Stimulated activated CD4-positive, alpha-beta T cell treated with anti-CD3 and anti-CD28 coated beads, Interleukin-1b, Interleukin-23, amount 100 ng/mL, for 1 hour (primary cell): ENCODE measurements around the gene COA1.
"Not testable (repeated sequence)": the region's sequence is repeated elsewhere in the genome, so short reads cannot be mapped to it uniquely, and the experiment has no call there.

ENCODE experiments used
- DNase-seq, 2 donors: peaks; one replicate each; pipeline ENCODE4 v3.0.0-alpha.2; 2020; ENCODE audit warnings: low read depth in 2 of 2

Gene COA1

DNA sequence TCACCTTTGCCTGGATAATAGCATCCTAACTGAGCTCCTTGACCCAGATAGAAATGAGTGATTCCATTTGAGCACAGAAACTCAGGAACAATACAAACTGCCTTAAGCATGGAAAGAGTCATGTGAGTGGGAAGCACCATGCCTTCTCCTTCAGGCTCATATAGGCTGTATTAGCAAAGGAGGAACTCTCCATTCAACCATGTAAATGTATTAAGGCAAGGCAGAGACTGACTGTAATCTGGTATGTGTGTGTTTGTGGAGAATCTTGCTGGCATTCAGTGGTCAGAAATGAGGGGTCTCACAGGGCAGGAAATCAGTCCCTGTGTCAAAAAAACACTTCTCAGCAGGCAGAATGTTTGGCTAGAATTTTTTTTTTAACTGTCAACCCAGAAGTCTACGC, 40.2 kb downstream of the COA1 start:
- no peak for DNase-seq

DNA sequence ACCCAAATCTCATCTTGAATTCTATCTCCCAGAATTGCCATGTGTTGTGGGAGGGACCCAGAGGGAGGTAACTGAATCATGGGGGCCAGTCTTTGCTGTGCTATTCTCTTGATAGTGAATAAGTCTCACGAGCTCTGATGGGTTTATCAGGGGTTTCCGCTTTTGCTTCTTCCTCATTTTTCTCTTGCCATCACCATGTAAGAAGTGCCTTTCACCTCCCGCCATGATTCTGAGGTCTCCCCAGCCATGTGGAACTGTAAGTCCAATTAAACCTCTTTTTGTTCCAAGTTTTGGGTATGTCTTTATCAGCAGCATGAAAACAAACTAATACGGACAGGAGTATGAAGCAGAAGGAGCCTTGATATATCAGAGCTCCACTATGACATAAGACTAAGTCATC, 41.5 kb downstream of the COA1 start:
- DNase-seq = not testable (repeated sequence)

DNA sequence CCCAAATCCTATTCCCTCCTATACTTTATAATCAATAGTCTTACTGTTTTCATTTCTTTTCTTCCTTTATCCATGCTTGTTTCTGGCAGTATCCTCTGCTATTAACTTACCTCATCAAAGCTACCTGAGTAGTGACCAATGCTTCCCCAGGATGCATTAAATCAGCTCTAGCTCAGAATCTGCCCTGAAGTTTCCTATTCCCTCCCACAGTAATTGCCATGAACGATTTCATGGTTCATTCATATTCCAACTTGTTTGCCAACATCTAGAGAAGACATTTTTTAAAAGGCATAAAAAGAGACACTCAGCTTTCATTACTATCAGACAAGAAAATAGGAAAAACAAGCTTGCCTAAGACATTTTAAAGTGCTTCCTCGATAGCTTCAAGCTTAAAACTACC, 42.3 kb downstream of the COA1 start:
- no peak for DNase-seq

DNA sequence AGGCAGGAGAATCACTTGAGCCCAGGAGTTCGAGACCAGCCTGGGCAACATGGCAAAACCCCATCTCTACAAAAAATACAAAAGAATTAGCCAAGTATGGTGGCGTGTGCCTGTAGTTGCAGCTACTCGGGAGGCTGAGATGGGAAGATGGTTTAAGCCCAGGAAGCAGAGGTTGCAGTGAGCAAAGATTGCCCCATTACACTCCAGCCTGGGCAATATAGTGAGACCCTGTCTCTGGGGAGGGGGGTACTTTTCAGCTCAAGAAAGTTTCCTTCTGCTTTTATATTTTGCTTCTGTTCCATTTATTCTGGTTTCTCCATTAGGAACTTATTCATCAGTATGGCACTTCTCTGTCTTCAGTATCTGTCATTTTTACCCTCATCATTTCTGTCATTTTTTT, 48.6 kb downstream of the COA1 start:
- DNase-seq = no peak

DNA sequence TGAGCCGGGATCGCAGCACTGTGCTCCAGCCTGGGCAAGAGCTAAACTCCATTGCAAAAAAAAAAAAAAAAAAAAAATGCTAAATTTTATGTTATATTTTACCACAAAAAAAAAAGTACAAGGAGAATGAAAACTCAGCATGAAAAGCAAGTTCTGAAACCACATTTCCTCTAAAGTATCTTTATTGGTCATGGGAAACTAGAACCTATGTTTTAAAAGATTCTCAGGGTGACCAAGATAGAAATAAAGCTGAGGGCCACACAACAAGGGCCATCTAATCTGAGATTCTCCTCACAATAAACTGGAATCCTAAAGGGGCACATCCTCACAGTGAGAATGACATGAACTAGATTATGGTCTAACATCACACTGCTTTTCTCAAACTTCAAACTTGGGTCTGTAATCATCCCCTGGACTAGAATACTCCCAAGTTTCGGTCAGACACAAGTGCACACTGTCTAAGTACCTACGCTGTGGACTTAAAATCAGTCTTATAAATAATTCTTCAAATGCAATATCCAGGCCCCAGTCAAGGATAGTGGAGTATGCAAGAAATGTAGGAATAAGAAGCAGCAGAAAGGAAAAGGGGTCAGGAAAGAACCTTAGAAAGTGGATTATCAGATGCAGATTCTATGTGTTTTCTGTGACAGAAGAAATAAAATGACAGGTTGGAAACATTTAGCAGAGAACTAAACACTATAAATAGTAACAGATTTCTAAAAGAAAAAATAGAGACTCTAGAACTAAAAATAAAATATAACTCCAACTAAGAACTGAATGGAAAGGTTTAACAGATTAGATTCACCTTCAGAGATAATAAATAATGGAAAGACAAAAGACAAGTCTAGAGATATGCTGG, 49.9 kb downstream of the COA1 start:
- no peak for DNase-seq

DNA sequence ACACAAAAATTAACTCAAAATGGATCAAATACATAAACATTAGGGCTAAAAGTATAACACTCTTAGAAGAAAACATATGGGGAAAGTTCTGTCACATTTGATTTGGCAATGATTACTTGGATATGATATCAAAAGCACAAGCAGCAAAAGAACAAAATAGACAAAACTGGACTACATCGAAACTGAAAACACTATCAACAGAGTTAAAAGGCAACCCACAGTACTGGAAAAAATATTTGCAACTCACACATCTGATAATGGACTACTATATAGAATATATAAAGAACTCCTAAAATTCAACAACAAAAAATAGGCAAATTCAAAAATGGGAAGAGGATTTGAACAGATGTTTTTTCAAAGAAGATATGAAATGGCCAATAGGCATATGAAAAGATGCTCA, 51.0 kb downstream of the COA1 start:
- no peak for DNase-seq

DNA sequence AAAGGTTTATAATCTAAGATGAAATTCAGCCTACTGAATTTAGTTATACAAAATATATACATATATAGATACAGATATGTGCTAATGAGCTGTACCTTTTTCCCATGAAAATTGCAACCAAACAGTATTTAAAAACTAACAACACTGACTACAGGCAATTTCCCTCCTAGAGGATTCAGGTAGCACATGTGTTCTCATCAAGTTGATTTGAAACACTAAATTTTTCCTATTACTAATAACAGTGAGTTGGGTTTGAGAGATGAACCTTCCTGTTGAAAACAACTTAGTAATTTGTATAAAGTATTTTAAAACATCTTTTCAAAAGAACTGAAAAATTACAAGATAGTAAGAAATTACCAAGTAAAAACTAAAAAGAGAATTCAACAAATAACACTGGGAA, 51.5 kb downstream of the COA1 start:
- no peak for DNase-seq

DNA sequence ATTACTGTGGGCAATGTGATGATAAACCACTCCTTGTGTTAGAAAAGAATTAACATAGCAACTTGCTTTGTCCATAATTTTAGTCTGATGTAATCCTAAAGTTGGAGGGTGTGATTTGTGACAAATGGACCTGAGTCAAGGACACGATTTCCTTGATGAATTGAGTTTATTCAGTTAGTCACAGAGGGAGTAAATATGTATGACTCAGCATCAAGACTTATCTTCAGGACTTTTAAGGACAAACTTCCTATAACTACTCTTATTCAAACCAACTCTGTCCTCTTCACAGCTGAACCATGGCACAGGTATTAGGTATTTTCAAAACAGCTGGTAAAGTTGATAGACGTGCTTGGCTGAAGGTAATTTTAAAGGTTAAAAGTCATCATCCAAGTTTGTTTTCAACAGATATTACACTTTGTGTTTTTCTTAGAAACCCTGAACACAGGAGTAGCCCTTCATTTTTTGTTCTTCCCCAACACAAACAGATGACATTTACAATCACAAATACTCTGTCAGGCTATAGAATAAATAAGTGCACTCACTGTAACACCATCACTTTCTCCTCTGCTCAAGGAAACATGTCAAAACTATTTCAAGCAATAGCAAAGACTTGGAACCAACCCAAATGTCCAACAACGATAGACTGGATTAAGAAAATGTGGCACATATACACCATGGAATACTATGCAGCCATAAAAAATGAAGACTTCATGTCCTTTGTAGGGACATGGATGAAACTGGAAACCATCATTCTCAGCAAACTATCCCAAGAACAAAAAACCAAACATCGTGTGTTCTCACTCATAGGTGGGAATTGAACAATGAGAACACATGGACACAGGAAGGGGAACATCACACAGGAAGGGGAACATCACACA, 54.5 kb downstream of the COA1 start:
- no peak for DNase-seq

DNA sequence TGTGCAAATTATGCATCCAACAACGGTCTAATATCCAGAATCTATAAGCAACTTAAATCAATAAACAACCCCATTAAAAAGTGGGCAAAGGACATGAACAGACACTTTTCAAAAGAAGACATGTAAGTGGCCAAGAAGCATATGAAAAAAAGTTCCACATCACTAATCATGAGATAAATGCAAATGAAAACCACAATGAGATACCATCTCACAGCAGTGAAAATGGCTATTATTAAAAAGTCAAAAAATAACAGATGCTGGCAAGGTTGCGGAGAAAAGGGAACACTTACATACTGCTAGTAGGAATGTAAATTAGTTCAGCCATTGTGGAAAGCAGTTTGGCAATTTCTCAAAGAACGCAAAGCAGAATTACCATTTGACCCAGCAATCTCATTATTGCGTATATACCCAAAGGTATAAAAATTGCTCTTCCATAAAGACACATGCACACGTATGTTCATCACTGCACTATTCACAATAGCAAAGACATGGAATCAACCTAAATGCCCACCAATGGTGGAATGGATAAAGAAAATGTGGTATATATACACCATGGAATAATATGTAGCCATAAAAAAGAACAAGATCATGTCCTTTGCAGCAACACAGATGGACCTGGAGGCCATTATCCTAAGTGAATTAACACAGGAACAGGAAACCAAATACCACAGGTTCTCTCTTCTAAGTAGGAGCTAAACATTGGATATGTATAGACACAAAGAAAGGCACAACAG, 55.9 kb downstream of the COA1 start:
- DNase-seq = not testable (repeated sequence)

DNA sequence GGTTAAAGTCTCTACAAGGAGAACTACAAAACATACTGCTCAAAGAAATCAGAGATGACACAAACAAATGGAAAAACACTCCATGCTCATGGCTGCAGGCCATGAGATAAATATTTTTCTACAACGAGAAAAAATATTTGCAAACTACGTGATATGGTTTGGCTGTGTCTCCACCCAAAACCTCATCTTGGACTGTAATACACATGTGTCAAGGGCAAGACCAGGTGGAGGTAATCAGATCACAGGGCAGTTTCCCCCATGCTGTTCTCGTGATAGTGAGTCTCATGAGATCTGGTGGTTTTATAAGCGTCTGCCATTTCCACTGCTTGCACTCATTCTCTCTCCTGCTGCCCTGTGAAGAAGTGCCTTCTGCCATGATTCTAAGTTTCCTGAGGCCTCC, 57.8 kb downstream of the COA1 start:
- DNase-seq = no peak

DNA sequence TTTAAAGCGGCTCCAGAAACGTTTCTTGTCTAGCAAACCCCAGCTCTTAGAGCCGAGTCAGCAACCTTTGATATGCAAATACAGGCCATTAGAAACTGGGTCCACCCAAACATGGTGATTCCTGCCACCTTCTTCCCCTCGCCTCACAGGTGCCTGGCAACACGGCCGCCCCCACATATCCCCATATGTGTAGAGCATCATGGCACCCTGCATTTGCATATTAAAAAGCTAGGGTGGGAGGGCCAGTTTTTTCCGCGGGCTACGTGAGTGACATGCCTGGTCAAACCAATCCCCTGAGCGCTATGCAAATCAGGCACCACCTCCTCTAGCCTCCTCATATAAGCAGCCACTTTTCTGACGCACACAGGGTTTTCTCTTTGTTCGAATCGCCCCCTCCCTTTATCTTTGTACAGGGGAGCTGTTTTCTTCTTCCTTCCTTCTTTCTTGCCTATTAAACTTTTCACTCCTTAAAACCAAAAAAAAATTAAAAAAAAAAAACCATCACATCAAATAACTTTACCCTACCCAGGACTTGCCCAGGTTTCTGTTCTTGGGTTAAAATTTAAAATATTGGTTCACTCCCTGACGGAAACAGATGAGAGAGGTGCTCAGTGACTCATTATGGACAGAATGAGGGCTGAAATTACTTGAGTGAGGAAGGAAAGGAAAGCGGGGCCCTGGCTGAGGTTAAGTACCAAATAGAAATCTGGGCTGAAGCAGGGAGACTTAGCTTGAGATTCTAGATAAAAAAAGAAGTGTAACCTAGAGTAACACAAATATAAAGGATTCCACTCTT, 59.8 kb downstream of the COA1 start:
- peak in 1 of 2 donors; percentile 28 for DNase-seq

DNA sequence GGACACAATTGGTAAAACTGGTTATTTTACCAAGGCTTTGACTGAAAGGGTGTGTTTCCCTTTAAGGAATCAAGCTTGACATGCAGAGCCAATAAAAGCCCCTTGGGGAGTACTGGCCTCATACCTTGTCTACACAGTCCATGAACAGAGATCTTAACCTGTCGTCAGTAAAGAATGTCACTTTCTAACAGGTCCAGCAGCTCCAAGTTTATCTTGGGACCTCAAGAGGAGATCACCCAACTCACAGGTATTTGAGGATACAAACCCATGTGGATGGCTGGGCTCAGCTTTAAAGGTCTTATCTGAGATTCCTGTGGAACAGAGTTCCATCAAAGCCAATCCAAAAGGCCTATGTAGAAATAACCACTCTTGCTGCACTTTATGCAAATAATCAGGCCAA, 61.3 kb downstream of the COA1 start:
- DNase-seq = no peak

DNA sequence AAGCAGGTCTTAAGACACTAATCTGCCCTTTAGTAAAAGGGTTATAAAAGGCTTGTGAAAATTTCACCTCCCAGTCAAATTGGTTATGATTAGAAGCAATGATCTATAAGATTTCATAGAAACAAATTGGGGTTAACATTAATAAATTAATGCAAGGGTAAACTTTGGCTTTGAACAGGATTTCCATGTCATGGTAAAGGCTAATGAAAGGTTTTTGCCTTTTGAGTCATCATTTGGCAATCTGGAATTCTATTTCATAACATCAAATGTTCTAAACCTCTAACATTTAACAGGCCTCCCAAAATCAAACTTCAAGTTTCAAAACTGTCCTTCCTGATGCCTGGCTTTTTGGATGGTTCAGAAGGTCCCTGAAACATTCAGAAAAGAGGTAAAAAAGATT, 62.4 kb downstream of the COA1 start:
- no peak for DNase-seq

DNA sequence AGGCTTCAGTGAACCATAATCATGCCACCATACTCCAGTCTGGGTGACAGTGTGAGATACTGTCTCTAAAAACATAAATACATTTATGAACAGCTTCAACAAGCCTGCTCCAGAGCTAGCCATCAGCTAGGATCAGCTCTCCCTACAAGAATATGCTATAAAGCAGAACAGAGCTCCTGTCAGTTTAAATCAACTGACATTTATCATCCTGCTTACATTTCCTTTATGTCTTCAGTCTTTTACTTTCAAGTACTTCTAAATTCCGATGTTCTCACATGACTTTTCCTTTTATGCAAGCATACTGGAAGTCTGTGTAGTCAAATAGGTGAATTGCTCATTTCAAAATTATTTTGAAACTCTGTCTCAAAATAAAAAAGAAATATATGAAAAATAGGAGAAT, 64.6 kb downstream of the COA1 start:
- no peak for DNase-seq

DNA sequence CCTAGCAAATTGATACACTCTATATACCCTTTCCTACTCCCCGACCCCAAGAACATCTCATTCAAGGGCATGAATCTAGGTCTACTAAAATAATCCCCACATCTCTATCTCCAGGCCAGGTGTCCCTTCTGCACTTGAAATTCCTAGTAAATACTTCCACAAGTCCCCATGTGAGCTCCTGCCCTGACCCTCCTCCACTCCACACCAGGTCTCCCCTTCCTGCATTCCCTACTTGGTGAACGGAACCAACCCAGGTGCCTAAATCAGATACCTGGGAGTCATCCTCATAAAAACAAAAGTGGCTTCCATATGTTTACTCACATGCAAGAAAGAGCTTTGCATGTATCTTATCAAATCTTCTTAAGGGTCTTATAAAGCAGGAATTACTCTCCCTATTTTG, 69.2 kb downstream of the COA1 start:
- DNase-seq = no peak

DNA sequence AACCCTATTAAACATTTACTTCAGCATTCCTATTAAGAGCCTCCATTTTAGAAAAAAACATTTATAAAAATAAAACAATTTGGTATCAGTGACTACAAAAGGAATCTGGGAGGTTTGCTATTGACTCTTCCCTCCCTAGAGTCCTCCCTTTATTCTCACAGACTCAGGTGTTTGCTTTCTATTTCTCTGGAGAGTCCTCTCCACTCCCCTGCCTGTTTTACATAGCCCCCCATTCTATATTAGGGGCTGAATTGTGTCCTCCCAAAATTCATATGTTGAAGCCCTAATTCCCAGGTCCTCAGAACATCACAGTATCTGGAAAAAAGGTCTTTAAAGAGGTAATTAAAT, 69.8 kb downstream of the COA1 start:
- no peak for DNase-seq

DNA sequence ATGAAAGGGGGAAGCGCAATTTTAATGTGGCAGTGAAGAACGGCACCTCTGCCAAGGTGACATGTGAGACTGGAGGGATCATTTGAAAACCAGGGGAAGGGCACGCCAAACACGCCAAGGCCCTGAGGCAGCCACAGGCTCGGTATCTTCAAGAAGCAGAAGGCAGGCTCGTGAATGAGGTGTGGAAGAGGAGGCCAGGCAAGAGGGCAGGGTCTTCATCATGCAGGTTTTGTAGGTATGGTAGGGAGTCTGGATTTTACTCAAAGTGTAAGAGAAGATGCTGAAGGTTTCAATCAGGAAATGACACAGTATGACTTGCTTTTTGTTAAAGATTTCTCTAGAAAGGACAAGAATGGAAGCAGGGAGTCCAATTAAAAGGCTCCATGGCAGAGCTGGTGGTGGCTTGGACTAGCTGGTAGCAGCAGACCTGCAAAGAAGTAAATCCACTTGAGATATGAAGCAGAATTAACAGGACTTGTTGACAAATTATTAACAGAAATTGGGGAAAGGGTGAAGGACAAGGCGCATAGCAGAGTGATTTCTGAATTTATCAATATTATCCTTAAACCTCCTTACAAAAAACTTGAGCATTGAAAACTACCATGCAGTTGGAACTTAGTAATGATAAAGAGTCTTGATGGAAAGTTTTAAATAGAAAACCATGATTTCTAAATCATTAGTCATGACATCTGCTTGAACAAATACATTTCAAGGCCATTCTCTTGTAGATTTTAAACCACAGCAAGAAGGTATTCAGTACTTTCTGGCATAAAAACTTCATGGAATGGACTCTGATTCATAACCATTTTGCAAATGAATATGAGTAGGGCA, 70.4 kb downstream of the COA1 start:
- no peak for DNase-seq

DNA sequence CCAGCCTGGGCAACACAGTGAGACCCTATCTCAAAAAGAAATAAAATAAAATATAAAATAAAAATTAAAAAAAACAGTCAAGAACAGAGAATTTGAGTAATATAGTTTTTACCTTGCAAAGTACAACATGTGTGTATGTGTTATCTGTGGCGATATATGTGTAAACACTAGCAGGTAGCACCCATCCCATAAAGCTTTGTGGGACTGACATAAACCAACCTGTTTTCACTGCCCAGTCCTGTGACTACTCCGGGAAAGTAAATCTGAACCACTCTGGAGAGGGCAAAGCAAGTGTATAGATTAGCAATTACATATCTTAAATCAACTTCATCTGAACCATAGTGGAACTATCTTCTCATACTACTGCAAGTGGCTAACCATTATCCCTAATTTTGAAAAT, 72.3 kb downstream of the COA1 start:
- DNase-seq = no peak

DNA sequence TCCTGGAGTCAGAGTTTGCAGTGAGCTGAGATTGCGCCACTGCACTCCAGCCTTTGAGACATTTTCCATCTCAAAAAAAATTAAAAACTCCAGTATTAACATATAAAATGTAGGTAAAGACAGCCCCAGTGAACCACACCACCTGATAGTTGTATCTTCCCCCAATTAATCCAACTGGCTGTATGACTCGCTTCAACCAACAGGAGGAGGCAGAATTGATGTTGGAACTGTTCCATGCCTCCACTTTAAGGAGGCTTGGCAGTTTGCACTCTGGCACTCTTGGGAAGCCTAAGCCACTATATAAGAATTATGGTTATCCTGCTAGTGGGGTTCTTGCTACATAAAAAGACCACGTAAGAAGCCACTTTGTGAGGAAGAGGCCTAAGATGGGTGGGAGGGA, 73.7 kb downstream of the COA1 start:
- no peak for DNase-seq

DNA sequence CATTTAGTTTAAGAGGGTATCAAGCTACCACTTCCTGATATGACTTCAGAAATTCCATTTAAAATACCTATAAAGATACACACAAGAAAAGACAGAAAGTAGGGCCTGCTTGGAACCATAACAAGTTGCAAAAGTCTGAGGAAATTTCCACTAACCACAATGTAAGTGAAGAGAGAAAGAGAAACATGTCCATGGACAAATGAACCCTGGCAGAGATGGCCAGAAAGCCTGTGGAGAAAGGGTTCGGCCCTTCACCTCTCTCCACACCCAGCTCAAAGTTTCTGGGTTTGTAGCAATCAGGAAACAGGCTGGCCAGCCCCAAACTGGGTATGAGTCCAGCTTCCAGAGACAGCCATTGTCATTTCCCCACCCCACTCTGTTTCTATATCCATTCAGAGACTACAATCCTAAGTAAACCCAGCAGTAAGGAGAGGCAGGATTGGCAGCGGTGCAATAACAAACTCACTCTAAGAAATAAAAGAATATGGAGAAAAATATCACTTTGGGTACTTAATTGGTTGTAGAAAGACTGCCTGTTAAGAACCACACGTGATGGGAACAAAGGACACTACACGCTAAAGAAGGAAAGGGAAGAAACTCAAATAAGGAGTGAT, 75.3 kb downstream of the COA1 start:
- no peak for DNase-seq
